ENCODE data around the gene HNRNPUL1. TPM values are rescaled to one million over a fixed set of nuclear protein-coding genes. Genes with fewer than 3 reads are reported as not detected.

HNRNPUL1 gene
- total and polyA plus RNA-seq, 2 donors (not counting 1 experiment from before 2014, with no cell fraction given): 60.7 to 273 TPM

- H3K4me1 Mint-ChIP-seq: peaks cover 25% of the 10 kb centered on the region
- peaks cover 12 to 75% of the 10 kb centered on the region in 2 experiments for H3K36me3 ChIP-seq (replicated peaks in 1 of 2; ENCODE audit: control extremely low read depth in 1 of 2, control insufficient read depth in 1 of 2, extremely low read depth in 1 of 2, insufficient read depth in 2 of 2, low read length in 1 of 2)
- H3K27me3 Mint-ChIP-seq: no peaks in the 10 kb centered on the region
- no peak for ATAC-seq (ENCODE audit: low read depth)
- ChIA-PET POLR2A (no interaction called here), CTCF (interaction anchor here (0.9 kb wide), 1 partner anchor 39 kb away, joined by 3 read pairs; no protein-coding TSS in a partner anchor)
- peaks cover 84% of the 10 kb centered on the region for H3K79me2 ChIP-seq (ENCODE audit: control insufficient read depth, insufficient read depth, low read length)
- H3K27ac Mint-ChIP-seq: no peak overlapping the region
- intact Hi-C loops (cut with micrococcal nuclease): loop anchor here (10.0 kb wide), 3 partner anchors 305 to 985 kb away; partner anchors contain the start of genes AKT2, CD79A and CEACAM21
- no peak overlapping the region for H3K4me3 ChIP-seq (ENCODE audit: control extremely low read depth in 1 of 5, extremely low read depth in 1 of 5, insufficient read depth in 1 of 5, low read depth in 2 of 5, low read length in 4 of 5)
- no peak overlapping the region for H3K4me2 ChIP-seq (replicated peaks; ENCODE audit: low read depth, low read length, poor library complexity, severe bottlenecking)
- peaks cover 69% of the 10 kb centered on the region for H4K20me1 ChIP-seq (ENCODE audit: control insufficient read depth, insufficient read depth, low read length, poor library complexity, severe bottlenecking)
- no peak for DNase-seq
- H3K9ac ChIP-seq (ENCODE audit: low read length): no peak overlapping the region
- H3K27me3 ChIP-seq (replicated peaks in 1 of 4; ENCODE audit: control extremely low read depth in 1 of 4, control insufficient read depth in 3 of 4, insufficient read depth in 4 of 4, low read length in 3 of 4): no peaks in the 10 kb centered on the region
- no peaks in the 10 kb centered on the region for H3K9me3 ChIP-seq (ENCODE audit: control extremely low read depth in 1 of 3, control insufficient read depth in 2 of 3, insufficient read depth in 1 of 3, low read length in 2 of 3)
- TF ChIP-seq EZH2 (IDR thresholded peaks at IDR 0.05; ENCODE audit: borderline replicate concordance, insufficient read depth, low read depth, low read length, poor library complexity, severe bottlenecking) (no peak), CTCF (IDR thresholded peaks at IDR 0.05) (no peak)
- H3K9me3 Mint-ChIP-seq (ENCODE audit: insufficient read depth): no peaks in the 10 kb centered on the region
- 93% methylated on average over 3 of the region's 5 CpGs for WGBS (ENCODE audit: insufficient coverage)
- peaks cover 24 to 27% of the 10 kb centered on the region in 2 donors for H3K4me1 ChIP-seq (ENCODE audit: control insufficient read depth in 2 of 2, insufficient read depth in 2 of 2, low read length in 2 of 2)
- no peak overlapping the region for H3K27ac ChIP-seq (ENCODE audit: low read length in 2 of 2)
- no peak overlapping the region for H3K4me3 Mint-ChIP-seq
- no peak overlapping the region for H2AFZ ChIP-seq (ENCODE audit: insufficient read depth, low read depth, low read length, poor library complexity, severe bottlenecking)
Measured at GRCh38 chr19:41269571-41269970, 5.4 kb downstream of the HNRNPUL1 start.

GRCh38 chr19:41273076-41273475 lies 8.9 kb downstream of the HNRNPUL1 start:
- Histone ChIP-seq H3K27me3 (replicated peaks in 1 of 4; ENCODE audit: control extremely low read depth in 1 of 4, control insufficient read depth in 3 of 4, insufficient read depth in 4 of 4, low read length in 3 of 4) (no peaks in the 10 kb centered on the region), H3K79me2 (ENCODE audit: control insufficient read depth, insufficient read depth, low read length) (peaks cover 50% of the 10 kb centered on the region), H3K4me3 (ENCODE audit: control extremely low read depth in 1 of 5, extremely low read depth in 1 of 5, insufficient read depth in 1 of 5, low read depth in 2 of 5, low read length in 4 of 5) (no peak overlapping the region), H3K4me1 (ENCODE audit: control insufficient read depth in 2 of 2, insufficient read depth in 2 of 2, low read length in 2 of 2) (no peaks in the 10 kb centered on the region), H3K4me2 (replicated peaks; ENCODE audit: low read depth, low read length, poor library complexity, severe bottlenecking) (no peak overlapping the region), H4K20me1 (ENCODE audit: control insufficient read depth, insufficient read depth, low read length, poor library complexity, severe bottlenecking) (peaks cover 55% of the 10 kb centered on the region), H3K9me3 (ENCODE audit: control extremely low read depth in 1 of 3, control insufficient read depth in 2 of 3, insufficient read depth in 1 of 3, low read length in 2 of 3) (no peaks in the 10 kb centered on the region), H2AFZ (ENCODE audit: insufficient read depth, low read depth, low read length, poor library complexity, severe bottlenecking) (no peak overlapping the region), H3K9ac (ENCODE audit: low read length) (no peak overlapping the region), H3K27ac (ENCODE audit: low read length in 2 of 2) (no peak overlapping the region), H3K36me3 (replicated peaks in 1 of 2; ENCODE audit: control extremely low read depth in 1 of 2, control insufficient read depth in 1 of 2, extremely low read depth in 1 of 2, insufficient read depth in 2 of 2, low read length in 1 of 2) (peaks cover 14 to 92% of the 10 kb centered on the region in 2 experiments)
- Mint-ChIP-seq H3K27ac (no peak overlapping the region), H3K4me1 (no peaks in the 10 kb centered on the region), H3K4me3 (no peak overlapping the region), H3K9me3 (ENCODE audit: insufficient read depth) (no peaks in the 10 kb centered on the region), H3K27me3 (no peaks in the 10 kb centered on the region)
- TF ChIP-seq EZH2 (IDR thresholded peaks at IDR 0.05; ENCODE audit: borderline replicate concordance, insufficient read depth, low read depth, low read length, poor library complexity, severe bottlenecking) (no peak), CTCF (IDR thresholded peaks at IDR 0.05) (no peak)
- no peak for ATAC-seq (ENCODE audit: low read depth)
- intact Hi-C loops (cut with micrococcal nuclease): no loop called here
- DNase-seq: no peak
- POLR2A ChIA-PET: no interaction called here
- WGBS (ENCODE audit: insufficient coverage): 100% methylated on average over 3 of the region's 6 CpGs
- CTCF ChIA-PET: interaction anchor here (1.9 kb wide), 1 partner anchor 69 kb away, joined by 8 read pairs; no protein-coding TSS in a partner anchor

All from B cell (primary cell).